A549 (cell line): ENCODE measurements around the gene ZNF467.

ENCODE experiments used
- BCL3 ChIP-seq: fragments of >200 bp; sonication (Bioruptor Twin); formaldehyde crosslinking; IDR thresholded peaks from 3 replicates; pipeline ENCODE4 v1.6.1; 2016
- CEBPB ChIP-seq, 2 experiments: fragments of >200 bp in 1 of 2; sonication (Bioruptor Twin) in 1 of 2; formaldehyde crosslinking in 1 of 2; IDR thresholded peaks; 2 replicates each; pipeline ENCODE4 v1.6.1; 2012 to 2016
- CTCF ChIP-seq: fragments of >200 bp; sonication (Bioruptor Twin); formaldehyde crosslinking; IDR thresholded peaks from 3 replicates; pipeline ENCODE4 v1.5.1; 2016
- EP300 ChIP-seq, 2 experiments: fragments of >200 bp; sonication (Bioruptor Twin); formaldehyde crosslinking; IDR thresholded peaks; 2 replicates in 1 of 2; 3 replicates in 1 of 2; pipeline ENCODE4 v1.6.1; 2016 to 2017
- MAFK ChIP-seq: fragments of 450-650 bp; IDR thresholded peaks from 2 replicates; pipeline ENCODE4 v1.6.1; 2014; ENCODE audit not compliant: partially characterized antibody
- MAX ChIP-seq: IDR thresholded peaks from 2 replicates; pipeline ENCODE4 v1.6.1; 2012
- NR3C1 ChIP-seq: fragments of >200 bp; sonication (Bioruptor Twin); formaldehyde crosslinking; IDR thresholded peaks from 3 replicates; pipeline ENCODE4 v1.6.1; 2017
- POLR2A ChIP-seq: IDR thresholded peaks from 2 replicates; pipeline ENCODE4 v1.6.1; 2012; ENCODE audit warnings: mild to moderate bottlenecking, low read length
- RCOR1 ChIP-seq: fragments of 150-350 bp; IDR thresholded peaks from 2 replicates; pipeline ENCODE4 v1.6.1; 2014; ENCODE audit warnings: antibody characterized with exemption, low read length, low read depth
- RFX5 ChIP-seq: fragments of 450-650 bp; IDR thresholded peaks from 2 replicates; pipeline ENCODE4 v1.7.1; 2014; ENCODE audit warnings: antibody characterized with exemption, mild to moderate bottlenecking, moderate library complexity
- ZSCAN20 ChIP-seq: fragments of 250-450 bp; sonication (Bioruptor Pico); IDR thresholded peaks from 2 replicates; pipeline ENCODE4 v1.8.0; 2022; ENCODE audit warnings: mild to moderate bottlenecking, moderate library complexity

DNA sequence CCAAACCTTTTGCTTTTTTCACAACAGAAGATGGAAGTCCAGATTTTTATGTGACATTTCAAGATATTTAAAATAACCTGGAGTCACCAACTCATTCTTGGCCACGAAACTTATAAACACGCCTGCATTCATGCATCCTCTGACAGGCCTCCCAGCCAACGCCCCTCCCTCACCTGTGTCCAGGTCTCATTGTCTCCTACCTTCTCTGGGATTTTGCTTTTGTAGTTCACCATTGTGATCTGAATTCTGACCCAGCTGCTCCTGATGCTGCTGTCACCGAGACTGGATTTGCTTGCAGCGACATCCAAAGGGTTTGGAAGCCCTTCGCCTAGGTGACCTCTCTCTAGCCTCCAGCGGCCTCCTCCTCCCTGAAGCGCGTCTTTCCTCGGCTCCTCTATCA is 10.8 kb downstream of the ZNF467 start:
- no peak for TF ChIP-seq CTCF
- TF ChIP-seq RFX5 = no peak
- no peak for TF ChIP-seq POLR2A
- no peak for TF ChIP-seq MAX
- no peak for TF ChIP-seq RCOR1
- TF ChIP-seq EP300 (IDR thresholded peaks at IDR 0.05) = no peak
- no peak for TF ChIP-seq ZSCAN20 (CRISPR knock-in tag)
- TF ChIP-seq BCL3 = no peak
- TF ChIP-seq CEBPB (IDR thresholded peaks at IDR 0.05) = no peak
- no peak for TF ChIP-seq MAFK
- TF ChIP-seq NR3C1 = no peak
